ENCODE measurements around the gene HAO1.

Gene HAO1

DNA sequence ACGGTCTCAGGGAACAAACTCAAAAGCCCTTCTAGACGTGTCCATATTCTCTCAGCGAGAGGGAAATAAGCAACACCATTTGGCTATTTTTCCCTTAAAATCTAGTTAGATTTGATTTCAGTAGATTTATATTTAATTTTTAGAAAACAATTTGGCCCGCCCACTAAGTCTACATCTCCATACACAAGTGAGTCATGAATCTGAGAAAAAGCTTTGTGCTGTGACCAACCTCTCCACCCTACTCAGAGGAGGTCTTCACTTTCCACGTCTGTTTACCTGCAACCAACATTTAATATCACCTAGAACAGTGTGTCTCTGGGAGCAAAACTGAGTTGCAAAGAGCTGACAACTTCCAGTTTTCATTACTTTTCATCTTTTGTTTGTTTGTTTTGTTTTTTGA is 48.6 kb downstream of the HAO1 start:
- Histone ChIP-seq H3K9ac (ENCODE audit: insufficient read length) (no peak overlapping the region), H3K36me3 (ENCODE audit: insufficient read depth, low read length) (no peaks in the 10 kb centered on the region), H3K27ac (no peak overlapping the region), H3K4me3 (no peak overlapping the region), H3K9me3 (ENCODE audit: low read depth, low read length) (no peaks in the 10 kb centered on the region)
- TF ChIP-seq EZH2 (IDR thresholded peaks at IDR 0.05) (no peak), FOXP2 (optimal IDR thresholded peaks at IDR 0.05; ENCODE audit: control extremely low read depth, extremely low read length, insufficient read depth) (no peak), POLR2AphosphoS5 (IDR thresholded peaks at IDR 0.05; ENCODE audit: borderline replicate concordance, low read depth, low read length) (no peak)
- no peak for DNase-seq (ENCODE audit: low read depth, low spot score)

DNA sequence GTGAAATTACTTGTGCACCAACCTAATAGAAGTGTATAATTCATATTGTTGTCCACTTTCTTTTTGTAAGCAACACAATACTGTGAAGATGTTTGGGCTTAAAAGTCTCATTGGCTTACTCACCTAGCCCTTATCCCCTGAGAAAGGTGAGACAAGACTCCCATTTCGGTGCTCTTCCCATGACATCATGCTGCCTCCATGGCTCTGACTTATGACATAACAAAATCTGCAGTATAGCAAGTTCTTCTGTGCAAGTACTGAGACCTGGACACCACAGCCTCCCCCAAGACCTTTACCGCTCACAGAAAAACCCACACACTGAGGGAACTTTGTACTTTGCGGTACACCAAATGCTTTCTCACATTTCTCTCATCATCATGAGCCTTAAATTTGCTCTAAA is 50.5 kb downstream of the HAO1 start:
- TF ChIP-seq POLR2AphosphoS5 (IDR thresholded peaks at IDR 0.05; ENCODE audit: borderline replicate concordance, low read depth, low read length) (no peak), EZH2 (IDR thresholded peaks at IDR 0.05) (no peak), FOXP2 (optimal IDR thresholded peaks at IDR 0.05; ENCODE audit: control extremely low read depth, extremely low read length, insufficient read depth) (no peak)

DNA sequence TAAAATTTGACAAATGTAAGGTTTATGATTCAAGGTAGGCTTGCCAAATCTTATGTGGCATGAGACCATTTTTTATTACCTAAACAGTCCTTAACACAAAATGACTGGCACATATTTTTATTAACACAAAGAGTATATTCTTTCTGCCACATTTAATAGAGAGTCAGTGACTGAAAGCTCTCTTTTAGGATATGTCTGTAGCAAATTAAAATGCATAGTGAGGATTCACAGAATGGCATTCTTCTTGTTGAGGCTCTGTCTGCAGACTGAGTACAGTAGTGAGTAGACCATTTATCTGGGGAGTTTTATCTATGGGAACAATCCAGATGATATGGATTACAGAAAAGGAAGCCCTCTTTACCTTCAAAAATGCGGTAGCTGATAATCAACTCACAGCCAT is 56.5 kb downstream of the HAO1 start:
- H3K9me3 ChIP-seq (ENCODE audit: low read depth, low read length), result no peaks in the 10 kb centered on the region
- no peak overlapping the region for H3K27ac ChIP-seq
- TF ChIP-seq POLR2AphosphoS5 (IDR thresholded peaks at IDR 0.05; ENCODE audit: borderline replicate concordance, low read depth, low read length), result no peak
- no peak for TF ChIP-seq EZH2 (IDR thresholded peaks at IDR 0.05)
- no peak for TF ChIP-seq FOXP2 (optimal IDR thresholded peaks at IDR 0.05; ENCODE audit: control extremely low read depth, extremely low read length, insufficient read depth)
- DNase-seq (ENCODE audit: low read depth, low spot score), result no peak
- H3K4me3 ChIP-seq, result no peak overlapping the region
- H3K9ac ChIP-seq (ENCODE audit: insufficient read length), result no peak overlapping the region
- no peaks in the 10 kb centered on the region for H3K36me3 ChIP-seq (ENCODE audit: insufficient read depth, low read length)

More for the DNA sequence above, 50.5 kb downstream of the HAO1 start:
- Histone ChIP-seq H3K4me3 (no peak overlapping the region), H3K9ac (ENCODE audit: insufficient read length) (no peak overlapping the region), H3K36me3 (ENCODE audit: insufficient read depth, low read length) (no peaks in the 10 kb centered on the region), H3K9me3 (ENCODE audit: low read depth, low read length) (no peaks in the 10 kb centered on the region), H3K27ac (no peak overlapping the region)
- DNase-seq (ENCODE audit: low read depth, low spot score), result no peak

DNA sequence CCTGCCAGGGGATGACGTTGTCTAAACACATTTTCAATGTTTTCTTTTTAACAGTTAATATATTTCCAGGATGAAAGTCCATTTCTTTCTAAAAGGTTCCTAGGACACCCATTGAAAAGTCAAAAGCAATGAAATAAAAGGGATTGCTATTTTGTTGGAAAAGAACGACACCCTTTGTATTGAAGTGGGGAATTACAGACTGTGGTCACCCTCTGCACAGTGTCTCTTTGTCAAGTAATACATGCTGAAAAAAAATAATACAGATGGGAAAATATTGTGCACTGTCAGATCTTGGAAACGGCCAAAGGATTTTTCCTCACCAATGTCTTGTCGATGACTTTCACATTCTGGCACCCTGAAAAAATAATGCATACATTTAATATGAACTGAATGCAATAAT is 56.9 kb downstream of the HAO1 start:
- no peak overlapping the region for H3K4me3 ChIP-seq

DNA sequence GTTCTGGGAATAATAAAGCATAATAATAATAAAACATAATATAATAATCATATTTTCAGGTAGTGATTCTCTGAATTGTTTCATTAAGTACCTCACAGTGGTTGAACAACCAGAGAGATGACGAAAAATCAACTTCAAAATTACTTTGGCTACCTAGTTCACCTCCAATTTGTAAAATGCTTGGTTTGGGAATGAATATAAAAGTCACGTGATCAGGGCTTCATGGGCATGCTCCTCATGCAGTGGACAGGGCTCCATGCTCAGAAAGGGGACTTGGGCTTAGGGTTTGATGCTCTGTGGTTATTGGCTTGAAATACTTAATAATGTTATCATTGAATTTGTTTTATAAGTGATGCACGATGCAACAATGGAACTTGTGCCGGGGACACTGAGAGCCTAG is 58.2 kb downstream of the HAO1 start:
- no peak for DNase-seq (ENCODE audit: low read depth, low spot score)
- Histone ChIP-seq H3K9ac (ENCODE audit: insufficient read length) (no peak overlapping the region), H3K9me3 (ENCODE audit: low read depth, low read length) (no peaks in the 10 kb centered on the region), H3K4me3 (no peak overlapping the region), H3K27ac (no peak overlapping the region), H3K36me3 (ENCODE audit: insufficient read depth, low read length) (no peaks in the 10 kb centered on the region)
- TF ChIP-seq FOXP2 (optimal IDR thresholded peaks at IDR 0.05; ENCODE audit: control extremely low read depth, extremely low read length, insufficient read depth) (no peak), EZH2 (IDR thresholded peaks at IDR 0.05) (no peak), POLR2AphosphoS5 (IDR thresholded peaks at IDR 0.05; ENCODE audit: borderline replicate concordance, low read depth, low read length) (no peak)

More for the DNA sequence above, 56.9 kb downstream of the HAO1 start:
- H3K27ac ChIP-seq, result no peak overlapping the region
- no peak for DNase-seq (ENCODE audit: low read depth, low spot score)
- no peaks in the 10 kb centered on the region for H3K36me3 ChIP-seq (ENCODE audit: insufficient read depth, low read length)
- TF ChIP-seq POLR2AphosphoS5 (IDR thresholded peaks at IDR 0.05; ENCODE audit: borderline replicate concordance, low read depth, low read length) (no peak), EZH2 (IDR thresholded peaks at IDR 0.05) (no peak), FOXP2 (optimal IDR thresholded peaks at IDR 0.05; ENCODE audit: control extremely low read depth, extremely low read length, insufficient read depth) (no peak)
- no peak overlapping the region for H3K9ac ChIP-seq (ENCODE audit: insufficient read length)
- H3K9me3 ChIP-seq (ENCODE audit: low read depth, low read length), result no peaks in the 10 kb centered on the region

DNA sequence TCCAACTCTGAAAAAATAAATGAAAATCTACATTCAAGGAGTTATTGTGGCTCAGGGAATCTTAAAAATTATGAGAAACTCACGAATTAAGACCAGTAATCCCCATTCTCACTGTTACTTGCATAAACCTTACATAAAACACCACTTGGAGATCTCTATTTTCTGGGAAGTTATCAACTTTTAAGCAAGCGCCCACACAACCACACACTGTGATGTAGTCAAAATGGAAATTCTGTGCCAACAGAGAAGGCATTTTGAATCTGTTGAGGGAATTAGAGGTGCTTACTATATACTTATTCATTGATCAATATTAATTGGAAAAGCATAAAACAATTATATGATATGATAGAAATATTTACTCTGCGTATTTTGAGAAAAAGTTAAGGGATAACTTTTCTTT is 58.7 kb downstream of the HAO1 start:
- no peaks in the 10 kb centered on the region for H3K9me3 ChIP-seq (ENCODE audit: low read depth, low read length)

DNA sequence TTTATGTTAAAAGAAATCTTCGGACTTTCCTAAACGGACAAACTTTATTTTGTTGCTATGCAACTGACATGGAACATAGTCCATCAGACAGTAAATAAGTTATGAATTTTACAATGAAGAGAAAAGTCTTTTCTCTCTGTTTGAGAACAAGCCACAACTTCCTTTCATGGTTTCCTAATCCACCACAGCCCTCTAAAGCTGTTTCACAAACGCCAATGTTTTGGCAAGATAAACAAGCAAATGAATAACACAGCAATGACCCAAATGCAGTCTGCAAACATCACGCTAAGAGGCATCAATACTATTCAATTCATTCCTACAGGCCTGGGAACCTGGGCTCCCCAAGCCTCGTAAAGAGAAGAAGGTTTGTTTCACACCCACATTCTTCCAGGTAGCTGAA is 60.4 kb downstream of the HAO1 start:
- TF ChIP-seq FOXP2 (optimal IDR thresholded peaks at IDR 0.05; ENCODE audit: control extremely low read depth, extremely low read length, insufficient read depth) (no peak), EZH2 (IDR thresholded peaks at IDR 0.05) (no peak), POLR2AphosphoS5 (IDR thresholded peaks at IDR 0.05; ENCODE audit: borderline replicate concordance, low read depth, low read length) (no peak)
- Histone ChIP-seq H3K27ac (no peak overlapping the region), H3K9ac (ENCODE audit: insufficient read length) (no peak overlapping the region), H3K4me3 (no peak overlapping the region), H3K36me3 (ENCODE audit: insufficient read depth, low read length) (no peaks in the 10 kb centered on the region), H3K9me3 (ENCODE audit: low read depth, low read length) (no peaks in the 10 kb centered on the region)
- no peak for DNase-seq (ENCODE audit: low read depth, low spot score)

More for the DNA sequence above, 58.7 kb downstream of the HAO1 start:
- Histone ChIP-seq H3K4me3 (no peak overlapping the region), H3K9ac (ENCODE audit: insufficient read length) (no peak overlapping the region), H3K36me3 (ENCODE audit: insufficient read depth, low read length) (no peaks in the 10 kb centered on the region), H3K27ac (no peak overlapping the region)
- no peak for TF ChIP-seq FOXP2 (optimal IDR thresholded peaks at IDR 0.05; ENCODE audit: control extremely low read depth, extremely low read length, insufficient read depth)
- no peak for TF ChIP-seq EZH2 (IDR thresholded peaks at IDR 0.05)
- TF ChIP-seq POLR2AphosphoS5 (IDR thresholded peaks at IDR 0.05; ENCODE audit: borderline replicate concordance, low read depth, low read length), result no peak
- no peak for DNase-seq (ENCODE audit: low read depth, low spot score)

DNA sequence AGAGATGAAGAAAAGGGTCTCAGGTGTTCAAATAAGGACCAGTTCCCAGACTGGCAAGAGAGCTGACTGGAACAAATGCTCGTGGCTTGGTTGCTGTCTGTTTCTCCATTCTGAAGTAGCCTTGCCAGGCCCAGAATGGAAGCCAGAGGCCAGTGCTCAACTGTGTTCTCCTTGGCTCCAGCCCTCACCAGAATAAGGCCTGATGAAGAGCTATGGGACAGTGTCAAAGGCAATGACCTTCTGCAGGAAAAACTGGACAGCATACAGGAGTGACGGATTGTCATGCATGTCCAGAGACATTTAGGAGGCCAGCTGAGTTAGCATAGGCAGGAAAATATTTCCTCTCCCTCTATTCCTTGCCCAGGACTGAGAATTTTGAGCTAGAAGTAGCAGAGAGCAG is 72.2 kb downstream of the HAO1 start:
- Histone ChIP-seq H3K4me3 (no peak overlapping the region), H3K36me3 (ENCODE audit: insufficient read depth, low read length) (no peaks in the 10 kb centered on the region), H3K9me3 (ENCODE audit: low read depth, low read length) (no peaks in the 10 kb centered on the region), H3K9ac (ENCODE audit: insufficient read length) (no peak overlapping the region), H3K27ac (no peak overlapping the region)
- no peak for DNase-seq (ENCODE audit: low read depth, low spot score)
- TF ChIP-seq EZH2 (IDR thresholded peaks at IDR 0.05) (no peak), FOXP2 (optimal IDR thresholded peaks at IDR 0.05; ENCODE audit: control extremely low read depth, extremely low read length, insufficient read depth) (no peak), POLR2AphosphoS5 (IDR thresholded peaks at IDR 0.05; ENCODE audit: borderline replicate concordance, low read depth, low read length) (no peak)

DNA sequence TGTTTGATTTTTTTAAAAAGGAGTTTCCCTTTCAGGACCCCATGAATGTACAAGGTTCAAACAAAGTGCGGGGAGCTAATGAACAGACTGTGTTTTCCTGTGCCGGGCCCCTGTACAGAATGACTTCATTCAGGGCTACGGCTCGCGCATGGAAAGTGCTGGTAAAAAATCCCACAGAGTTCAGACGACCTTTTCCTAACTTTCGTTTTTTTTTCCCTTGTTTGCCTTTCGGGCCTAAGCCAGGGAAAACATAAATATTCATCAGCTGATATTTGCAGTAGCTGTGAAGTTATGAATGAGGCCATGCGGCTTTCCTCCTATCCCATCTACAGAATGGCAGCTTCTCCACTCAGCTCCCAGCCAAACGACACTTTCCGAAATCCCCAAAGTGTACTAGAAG is 74.0 kb downstream of the HAO1 start:
- no peak overlapping the region for H3K9ac ChIP-seq (ENCODE audit: insufficient read length)
- no peaks in the 10 kb centered on the region for H3K36me3 ChIP-seq (ENCODE audit: insufficient read depth, low read length)
- no peak for TF ChIP-seq EZH2 (IDR thresholded peaks at IDR 0.05)
- TF ChIP-seq FOXP2 (optimal IDR thresholded peaks at IDR 0.05; ENCODE audit: control extremely low read depth, extremely low read length, insufficient read depth), result no peak
- TF ChIP-seq POLR2AphosphoS5 (IDR thresholded peaks at IDR 0.05; ENCODE audit: borderline replicate concordance, low read depth, low read length), result no peak

More for the DNA sequence above, 74.0 kb downstream of the HAO1 start:
- DNase-seq (ENCODE audit: low read depth, low spot score), result no peak
- Histone ChIP-seq H3K4me3 (peak overlapping the region; percentile 26; the same call in 1 of the 2 replicates), H3K9me3 (ENCODE audit: low read depth, low read length) (no peaks in the 10 kb centered on the region), H3K27ac (no peak overlapping the region)
